Osteoblast (primary cell): ENCODE results near the gene B3GAT2. TPM values are rescaled to one million over a fixed set of nuclear protein-coding genes. Genes with fewer than 3 reads are reported as not detected.
"Not testable (repeated sequence)": the region's sequence is repeated elsewhere in the genome, so short reads cannot be mapped to it uniquely, and the experiment has no call there.

Experiments used
- DNase-seq: peaks from one replicate; pipeline ENCODE4 v3.0.0; 2011; ENCODE audit warnings: low spot score, mixed read lengths; ENCODE audit not compliant: insufficient read length; ENCODE audit errors: missing footprints
- H2AFZ ChIP-seq: 2 replicates; pipeline ENCODE4 v1.6.0; 2011; ENCODE audit warnings: mild to moderate bottlenecking, low read length
- H3K27ac ChIP-seq: 2 replicates; pipeline ENCODE4 v1.5.1; 2011; ENCODE audit warnings: mild to moderate bottlenecking, low read depth, low read length, moderate library complexity
- H3K27me3 ChIP-seq: 2 replicates; pipeline ENCODE4 v1.6.0; 2012; ENCODE audit warnings: mild to moderate bottlenecking, control low read depth, inconsistent platforms, low read length, moderate library complexity; ENCODE audit not compliant: insufficient read depth
- H3K36me3 ChIP-seq: 2 replicates; pipeline ENCODE4 v1.5.1; 2011; ENCODE audit warnings: mild to moderate bottlenecking, low read length, control low read depth, moderate library complexity; ENCODE audit not compliant: insufficient read depth
- H3K4me1 ChIP-seq: 2 replicates; pipeline ENCODE4 v1.5.1; 2011; ENCODE audit warnings: mild to moderate bottlenecking, low read length, control low read depth, moderate library complexity; ENCODE audit not compliant: insufficient read depth
- H3K4me2 ChIP-seq: 2 replicates; pipeline ENCODE4 v1.6.0; 2011; ENCODE audit warnings: mild to moderate bottlenecking, low read length; ENCODE audit not compliant: insufficient read depth
- H3K4me3 ChIP-seq: fragments of 200-600 bp; sonication (generic); 3 replicates; pipeline ENCODE4 v1.5.1; 2012; ENCODE audit warnings: mild to moderate bottlenecking, low read length, inconsistent platforms; ENCODE audit not compliant: insufficient read depth
- H3K79me2 ChIP-seq: 2 replicates; pipeline ENCODE4 v1.6.0; 2012; ENCODE audit warnings: mild to moderate bottlenecking, low read length, control low read depth, inconsistent platforms; ENCODE audit not compliant: insufficient read depth
- H3K9me3 ChIP-seq: 2 replicates; pipeline ENCODE4 v1.5.1; 2011; ENCODE audit warnings: low read depth, low read length, control low read depth
- H4K20me1 ChIP-seq: 2 replicates; pipeline ENCODE4 v1.6.0; 2012; ENCODE audit warnings: mild to moderate bottlenecking, low read length, control low read depth; ENCODE audit not compliant: insufficient read depth
- total RNA-seq: library from RNA; depleted of rRNA; stranded (reverse); fragments of >200 nt; gene quantifications from 2 replicates; pipeline ENCODE4 v1.2.3, GENCODE V29; 2012
- TF ChIP-seq, protein P1 (sequence below): IDR thresholded peaks from 2 replicates; pipeline ENCODE4 v1.5.1; 2011; ENCODE audit warnings: mild to moderate bottlenecking, low read depth, low read length, moderate library complexity; ENCODE audit errors: extremely low read depth

B3GAT2 gene
- total RNA-seq, 1 donor, result under 0.01 TPM

- no peak for DNase-seq
- H3K79me2 ChIP-seq, result no peaks in the 10 kb centered on the region
- no peak overlapping the region for H2AFZ ChIP-seq
- H3K27ac ChIP-seq, result no peak overlapping the region
- H3K36me3 ChIP-seq, result no peaks in the 10 kb centered on the region
- no peaks in the 10 kb centered on the region for H3K4me1 ChIP-seq
- no peak overlapping the region for H3K4me2 ChIP-seq
- TF ChIP-seq, protein P1, sequence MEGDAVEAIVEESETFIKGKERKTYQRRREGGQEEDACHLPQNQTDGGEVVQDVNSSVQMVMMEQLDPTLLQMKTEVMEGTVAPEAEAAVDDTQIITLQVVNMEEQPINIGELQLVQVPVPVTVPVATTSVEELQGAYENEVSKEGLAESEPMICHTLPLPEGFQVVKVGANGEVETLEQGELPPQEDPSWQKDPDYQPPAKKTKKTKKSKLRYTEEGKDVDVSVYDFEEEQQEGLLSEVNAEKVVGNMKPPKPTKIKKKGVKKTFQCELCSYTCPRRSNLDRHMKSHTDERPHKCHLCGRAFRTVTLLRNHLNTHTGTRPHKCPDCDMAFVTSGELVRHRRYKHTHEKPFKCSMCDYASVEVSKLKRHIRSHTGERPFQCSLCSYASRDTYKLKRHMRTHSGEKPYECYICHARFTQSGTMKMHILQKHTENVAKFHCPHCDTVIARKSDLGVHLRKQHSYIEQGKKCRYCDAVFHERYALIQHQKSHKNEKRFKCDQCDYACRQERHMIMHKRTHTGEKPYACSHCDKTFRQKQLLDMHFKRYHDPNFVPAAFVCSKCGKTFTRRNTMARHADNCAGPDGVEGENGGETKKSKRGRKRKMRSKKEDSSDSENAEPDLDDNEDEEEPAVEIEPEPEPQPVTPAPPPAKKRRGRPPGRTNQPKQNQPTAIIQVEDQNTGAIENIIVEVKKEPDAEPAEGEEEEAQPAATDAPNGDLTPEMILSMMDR, result no peak
- H3K9me3 ChIP-seq, result no peaks in the 10 kb centered on the region
- no peak overlapping the region for H3K4me3 ChIP-seq
- no peaks in the 10 kb centered on the region for H4K20me1 ChIP-seq
- peaks cover 38% of the 10 kb centered on the region for H3K27me3 ChIP-seq
These were observed 4.2 kb downstream of the B3GAT2 start for GRCh38 chr6:70952608-70953165.

GRCh38 chr6:70944321-70944720, 12.5 kb downstream of the B3GAT2 start:
- not testable (repeated sequence) for H3K27me3 ChIP-seq, H3K9me3 ChIP-seq, H2AFZ ChIP-seq, DNase-seq, H3K36me3 ChIP-seq, H3K4me2 ChIP-seq, H3K27ac ChIP-seq, H4K20me1 ChIP-seq, H3K4me3 ChIP-seq, H3K4me1 ChIP-seq, H3K79me2 ChIP-seq

DNA sequence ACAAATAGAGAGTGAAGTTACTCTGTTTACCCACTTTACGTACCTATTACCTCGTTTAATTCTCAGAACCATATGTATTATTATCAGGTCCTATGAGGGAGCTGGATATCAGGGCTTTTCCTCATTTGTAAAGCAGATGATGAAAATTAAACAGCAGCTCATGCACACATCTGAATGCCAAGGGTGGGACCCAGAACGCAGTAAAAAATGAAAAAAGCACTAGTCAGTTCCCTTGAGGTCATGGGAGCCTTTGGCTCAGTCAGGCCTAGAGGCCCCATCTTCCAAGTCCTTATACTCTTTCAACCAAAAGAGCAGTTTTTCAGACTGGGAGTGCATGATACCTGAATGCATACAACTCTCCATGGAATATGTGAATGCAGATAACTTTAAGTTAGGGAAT, 23.0 kb downstream of the B3GAT2 start:
- no peaks in the 10 kb centered on the region for H3K79me2 ChIP-seq
- no peak overlapping the region for H3K4me2 ChIP-seq
- H4K20me1 ChIP-seq, result no peaks in the 10 kb centered on the region
- no peak overlapping the region for H3K27ac ChIP-seq
- H3K27me3 ChIP-seq, result no peaks in the 10 kb centered on the region
- H3K9me3 ChIP-seq, result no peaks in the 10 kb centered on the region
- H3K4me1 ChIP-seq, result no peaks in the 10 kb centered on the region
- H2AFZ ChIP-seq, result no peak overlapping the region
- no peaks in the 10 kb centered on the region for H3K36me3 ChIP-seq
- H3K4me3 ChIP-seq, result no peak overlapping the region
- TF ChIP-seq, protein P1, result no peak
- DNase-seq, result no peak

- no peaks in the 10 kb centered on the region for H3K36me3 ChIP-seq
- TF ChIP-seq, protein P1, result no peak
- no peaks in the 10 kb centered on the region for H4K20me1 ChIP-seq
- no peaks in the 10 kb centered on the region for H3K4me1 ChIP-seq
- no peak overlapping the region for H3K4me3 ChIP-seq
- H3K4me2 ChIP-seq, result no peak overlapping the region
- no peak for DNase-seq
- H3K27me3 ChIP-seq, result no peaks in the 10 kb centered on the region
- no peaks in the 10 kb centered on the region for H3K9me3 ChIP-seq
- H2AFZ ChIP-seq, result no peak overlapping the region
- H3K27ac ChIP-seq, result no peak overlapping the region
- no peaks in the 10 kb centered on the region for H3K79me2 ChIP-seq
These were observed 51.1 kb downstream of the B3GAT2 start for GRCh38 chr6:70905742-70906141.
